NCI-H1105 treated with DMSO at 0.1 percent for 48 hours (cell line): Measurements from ENCODE around the gene PTPRE.

Experiments used
- DNase-seq: peaks from one replicate; lab custom pipeline; 2025; lab: John Stamatoyannopoulos, UW

PTPRE gene

DNA sequence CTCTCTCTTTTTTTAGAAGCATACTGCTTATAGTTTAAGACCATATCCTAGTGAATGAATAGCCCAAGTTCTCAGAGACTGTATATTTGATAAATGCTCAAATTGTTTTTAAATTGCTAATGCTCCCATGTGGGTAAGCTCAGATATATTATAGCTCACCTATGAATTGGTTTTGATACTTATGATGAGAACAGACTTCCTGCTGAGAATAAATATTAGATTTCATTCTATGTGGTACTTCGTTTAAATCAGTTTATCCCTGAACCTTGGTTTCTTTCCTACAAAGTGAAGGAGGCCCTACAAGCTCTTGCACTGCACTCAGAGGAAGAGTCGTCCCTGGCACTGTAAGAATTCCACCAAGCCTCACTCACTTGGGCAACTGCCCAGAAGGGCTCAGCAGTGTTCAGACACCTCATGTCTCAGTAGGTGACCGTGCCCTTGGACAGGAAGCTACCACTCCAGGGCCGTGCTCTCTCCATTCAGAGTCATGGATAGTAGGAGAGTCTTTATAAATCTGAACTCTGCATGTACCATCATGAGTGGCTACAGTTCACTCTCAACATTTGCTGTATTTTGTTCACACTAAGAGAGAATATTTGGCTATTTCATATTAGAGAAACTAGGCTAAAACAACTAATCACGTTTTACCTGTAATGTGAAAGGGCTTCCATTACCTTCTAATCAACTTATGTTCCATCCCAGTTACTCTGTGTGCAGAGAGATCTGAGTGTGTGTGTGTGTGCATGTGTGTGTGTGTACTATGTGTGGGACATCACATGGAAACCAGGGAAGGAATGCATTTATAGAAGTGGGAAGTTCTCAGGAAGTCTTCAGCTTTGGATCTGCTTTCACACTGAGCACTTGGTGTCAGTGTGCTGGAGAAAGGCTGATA lies 93.8 kb downstream of the PTPRE start:
- no peak for DNase-seq

DNA sequence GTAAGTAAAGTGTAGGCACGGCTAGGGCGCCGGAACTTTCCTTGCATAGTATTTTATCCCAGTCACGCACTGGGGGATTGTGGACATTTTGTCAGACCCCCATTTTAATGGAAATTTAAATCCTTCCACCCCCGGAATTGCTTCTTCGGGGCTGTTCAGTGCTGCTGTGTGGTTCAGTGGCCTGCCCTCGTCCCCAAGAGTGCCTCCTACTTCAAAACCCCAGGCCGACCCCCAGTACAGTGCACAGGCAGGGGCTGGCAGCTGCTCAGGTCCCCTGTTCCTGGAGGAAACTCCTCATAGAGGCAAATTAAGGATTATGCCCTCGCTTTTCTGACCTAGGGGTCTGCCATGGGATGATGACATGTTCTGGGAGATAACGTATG lies 94.5 kb downstream of the PTPRE start:
- no peak for DNase-seq

GRCh38 chr10:128001849-128002248 lies 94.9 kb downstream of the PTPRE start:
- no peak for DNase-seq

DNA sequence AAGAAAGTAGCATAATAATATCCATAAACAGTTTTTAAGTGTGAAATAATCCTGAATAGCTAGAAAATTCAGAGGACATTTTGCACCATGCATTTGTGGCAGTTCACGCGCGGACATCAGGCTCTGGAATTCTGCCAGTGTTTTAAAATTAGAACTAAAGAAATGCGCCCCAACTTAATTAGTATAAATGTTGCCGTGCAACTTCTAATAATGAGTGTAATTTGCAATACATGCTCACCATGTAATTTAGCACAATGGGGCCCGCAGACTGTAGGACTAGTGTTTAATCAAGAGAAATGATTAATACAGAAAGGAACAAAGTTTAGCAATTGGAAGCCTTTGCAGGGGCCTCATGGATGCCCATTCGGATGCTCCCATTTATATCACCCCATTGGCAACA lies 96.6 kb downstream of the PTPRE start:
- no peak for DNase-seq

GRCh38 chr10:128005858-128006257 lies 99.0 kb downstream of the PTPRE start:
- no peak for DNase-seq

- no peak for DNase-seq
Observed at GRCh38 chr10:128007056-128007455, 100.2 kb downstream of the PTPRE start.

GRCh38 chr10:128007971-128008370 lies 101.1 kb downstream of the PTPRE start:
- DNase-seq: no peak

DNA sequence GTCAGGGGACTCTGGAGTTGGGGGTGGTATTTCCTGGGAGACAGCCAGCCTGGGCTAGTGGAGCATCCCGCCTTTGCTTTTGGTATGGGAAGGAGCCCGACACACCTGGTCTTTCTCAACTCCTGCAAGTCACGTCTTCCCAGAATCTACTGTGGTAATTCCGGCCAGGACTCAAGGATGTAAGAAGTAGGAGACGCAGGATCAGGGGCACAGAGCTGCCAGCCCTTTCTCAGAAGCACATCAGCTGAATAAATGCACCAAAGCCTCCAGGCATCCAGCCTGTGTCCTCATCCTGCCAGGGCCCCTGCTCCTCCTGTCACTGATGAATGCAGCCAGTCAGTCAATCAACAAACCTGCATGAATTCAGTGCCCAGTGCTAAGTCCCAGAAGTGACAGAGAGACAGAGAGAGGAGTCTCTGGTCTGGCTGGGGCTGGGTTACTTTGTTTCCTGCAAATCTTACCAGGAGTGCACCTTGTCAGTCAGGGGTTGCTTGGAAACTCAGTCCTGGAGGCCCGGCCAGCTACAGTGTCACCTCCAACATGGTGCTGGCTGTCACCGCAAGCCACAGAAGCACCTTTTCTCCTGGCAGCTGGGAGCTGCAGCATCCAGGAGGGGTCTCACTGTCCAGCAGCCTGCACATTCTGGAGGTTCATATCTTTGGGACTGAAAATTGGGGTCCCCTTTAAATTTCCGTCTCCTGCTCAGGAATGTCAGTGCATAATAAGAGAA lies 101.8 kb downstream of the PTPRE start:
- no peak for DNase-seq

- DNase-seq: no peak
Observed at GRCh38 chr10:128009372-128010126, 102.6 kb downstream of the PTPRE start.

GRCh38 chr10:128011059-128011979 lies 104.4 kb downstream of the PTPRE start:
- peak; percentile 43 for DNase-seq

- DNase-seq: no peak
Observed at GRCh38 chr10:128013626-128014025, 106.7 kb downstream of the PTPRE start.

- DNase-seq: no peak
Observed at GRCh38 chr10:128014236-128014635, 107.3 kb downstream of the PTPRE start.

DNA sequence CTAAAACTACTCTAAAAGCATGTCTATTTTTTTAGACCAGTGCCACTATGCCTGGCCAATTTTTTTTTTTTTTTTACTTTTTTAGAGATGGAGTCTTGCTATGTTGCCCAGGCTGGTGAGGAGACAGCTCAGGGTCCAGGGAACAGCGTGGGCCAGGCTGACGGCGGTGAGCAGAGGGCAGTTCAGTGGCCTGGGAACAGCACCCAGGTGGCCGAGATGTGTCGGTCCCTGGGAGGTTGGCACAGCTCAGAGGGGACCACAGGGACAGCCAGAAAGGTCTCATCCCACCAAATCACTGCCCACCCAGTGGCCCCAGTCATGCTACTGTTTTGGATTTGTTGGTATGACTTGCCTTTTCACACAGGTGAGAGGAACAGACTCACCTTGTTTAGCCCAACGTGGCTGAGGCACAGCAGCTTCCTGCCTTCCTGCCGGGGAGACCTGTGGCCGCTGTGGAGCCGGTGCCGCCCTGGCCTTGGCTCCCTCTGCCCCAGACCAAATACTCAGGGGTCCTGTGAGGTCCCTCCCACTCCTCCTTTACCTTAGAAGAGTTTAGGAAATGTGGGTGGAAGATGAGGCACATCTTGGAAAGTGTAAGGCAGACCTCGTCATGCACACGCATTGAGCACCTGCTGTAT lies 109.6 kb downstream of the PTPRE start:
- DNase-seq: no peak

DNA sequence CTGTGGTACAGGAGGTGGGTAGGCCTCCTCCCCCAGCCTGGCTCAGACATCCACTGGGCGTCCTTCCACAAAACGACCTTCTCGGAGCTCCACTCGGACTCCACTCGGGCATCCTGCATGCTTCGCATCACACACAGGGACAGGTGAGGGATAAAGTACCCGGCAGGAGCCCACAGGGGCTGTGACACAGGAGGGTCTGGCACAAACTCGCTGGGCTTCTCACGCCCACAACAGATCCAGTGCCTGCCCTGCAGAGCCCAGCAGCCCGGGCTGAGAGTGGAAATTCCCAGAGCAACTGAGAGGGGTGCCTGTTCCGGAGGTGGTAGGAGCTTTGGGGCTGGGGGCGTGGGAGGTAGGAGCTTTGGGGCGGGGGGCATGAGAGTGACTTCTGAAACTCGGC lies 110.9 kb downstream of the PTPRE start:
- no peak for DNase-seq

GRCh38 chr10:128018236-128018635 lies 111.3 kb downstream of the PTPRE start:
- no peak for DNase-seq

- DNase-seq: no peak
Observed at GRCh38 chr10:128018691-128019090, 111.8 kb downstream of the PTPRE start.

GRCh38 chr10:128022261-128023196 lies 115.6 kb downstream of the PTPRE start:
- DNase-seq: no peak

- DNase-seq: no peak
Observed at GRCh38 chr10:128024426-128024825, 117.5 kb downstream of the PTPRE start.

- no peak for DNase-seq
Observed at GRCh38 chr10:128025437-128025836, 118.5 kb downstream of the PTPRE start.

DNA sequence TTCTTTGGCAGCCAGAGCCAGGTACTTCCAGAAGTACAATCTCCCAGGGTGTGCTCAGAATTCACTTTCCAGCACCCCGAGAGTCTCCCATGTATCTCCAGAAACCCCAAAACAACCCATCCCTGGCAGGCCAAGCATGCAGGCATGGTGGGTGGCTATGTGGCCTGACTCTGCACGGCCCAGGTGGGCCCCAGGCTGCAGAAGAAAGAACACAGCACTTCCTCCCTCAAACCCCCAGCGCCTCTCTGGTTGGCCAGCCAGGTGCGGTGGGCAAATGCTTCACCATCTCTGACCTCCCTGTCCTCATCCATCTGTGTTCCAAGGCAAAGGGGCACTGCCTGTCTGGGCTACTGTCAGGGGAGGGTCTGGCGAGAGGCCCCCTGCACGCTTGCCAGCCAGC lies 119.0 kb downstream of the PTPRE start:
- no peak for DNase-seq
